Nephron progenitor cell (in vitro differentiated cells): Measurements from ENCODE around the gene OR4D11.
A peak's percentile ranks its signal among the peaks of the same experiment; 100 is the strongest.
"Not testable (repeated sequence)": the region's sequence is repeated elsewhere in the genome, so short reads cannot be mapped to it uniquely, and the experiment has no call there.

Experiments
- DNase-seq: peaks from one replicate; pipeline ENCODE4 v3.0.0; 2021
- H3K27ac Mint-ChIP-seq: 2 replicates; pipeline ENCODE4 v1.8.0; 2021; ENCODE audit warnings: mild to moderate bottlenecking, moderate library complexity, mixed read lengths
- H3K27me3 Mint-ChIP-seq: 2 replicates; pipeline ENCODE4 v1.8.0; 2021; ENCODE audit warnings: mild to moderate bottlenecking, low read depth, mixed read lengths; ENCODE audit not compliant: poor library complexity
- H3K36me3 Mint-ChIP-seq: 2 replicates; pipeline ENCODE4 v1.8.0; 2021; ENCODE audit warnings: low read depth, mixed read lengths
- H3K4me1 Mint-ChIP-seq: 2 replicates; pipeline ENCODE4 v1.8.0; 2021; ENCODE audit warnings: mixed read lengths
- H3K4me3 Mint-ChIP-seq: 2 replicates; pipeline ENCODE4 v1.8.0; 2021; ENCODE audit warnings: mild to moderate bottlenecking, moderate library complexity, mixed read lengths
- H3K9me3 Mint-ChIP-seq: 2 replicates; pipeline ENCODE4 v1.8.0; 2021; ENCODE audit warnings: mild to moderate bottlenecking, moderate library complexity, mixed read lengths
- TF ChIP-seq, protein P1 (sequence below): fragments of 200-600 bp; sonication (generic); IDR thresholded peaks from 2 replicates; pipeline ENCODE4 v1.5.0; 2021; ENCODE audit warnings: antibody characterized with exemption

The OR4D11 gene

DNA sequence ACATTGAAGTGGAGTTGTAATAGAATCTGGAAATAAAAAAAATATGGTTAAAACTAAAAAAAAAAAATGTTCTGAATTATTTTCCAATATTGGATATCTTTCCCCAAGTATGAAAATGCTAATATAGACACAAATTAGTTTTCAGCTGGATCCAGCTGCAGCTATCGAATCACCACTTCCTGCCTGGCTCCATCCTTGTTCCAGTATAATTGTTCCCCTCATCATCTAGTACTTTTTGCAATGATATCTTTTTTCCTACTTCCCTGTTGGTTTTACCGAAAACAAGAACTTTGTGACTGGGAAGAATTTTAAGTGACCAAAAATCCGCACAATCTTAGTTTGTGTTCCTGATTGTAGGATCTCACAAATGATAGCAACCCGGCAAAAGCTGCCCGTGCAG is 17.4 kb downstream of the OR4D11 start:
- no peaks in the 10 kb centered on the region for H3K36me3 Mint-ChIP-seq
- no peak for DNase-seq
- no peak overlapping the region for H3K27ac Mint-ChIP-seq
- H3K9me3 Mint-ChIP-seq, result no peaks in the 10 kb centered on the region
- no peaks in the 10 kb centered on the region for H3K4me1 Mint-ChIP-seq
- no peak overlapping the region for H3K4me3 Mint-ChIP-seq
- H3K27me3 Mint-ChIP-seq, result no peaks in the 10 kb centered on the region
- TF ChIP-seq, protein P1, sequence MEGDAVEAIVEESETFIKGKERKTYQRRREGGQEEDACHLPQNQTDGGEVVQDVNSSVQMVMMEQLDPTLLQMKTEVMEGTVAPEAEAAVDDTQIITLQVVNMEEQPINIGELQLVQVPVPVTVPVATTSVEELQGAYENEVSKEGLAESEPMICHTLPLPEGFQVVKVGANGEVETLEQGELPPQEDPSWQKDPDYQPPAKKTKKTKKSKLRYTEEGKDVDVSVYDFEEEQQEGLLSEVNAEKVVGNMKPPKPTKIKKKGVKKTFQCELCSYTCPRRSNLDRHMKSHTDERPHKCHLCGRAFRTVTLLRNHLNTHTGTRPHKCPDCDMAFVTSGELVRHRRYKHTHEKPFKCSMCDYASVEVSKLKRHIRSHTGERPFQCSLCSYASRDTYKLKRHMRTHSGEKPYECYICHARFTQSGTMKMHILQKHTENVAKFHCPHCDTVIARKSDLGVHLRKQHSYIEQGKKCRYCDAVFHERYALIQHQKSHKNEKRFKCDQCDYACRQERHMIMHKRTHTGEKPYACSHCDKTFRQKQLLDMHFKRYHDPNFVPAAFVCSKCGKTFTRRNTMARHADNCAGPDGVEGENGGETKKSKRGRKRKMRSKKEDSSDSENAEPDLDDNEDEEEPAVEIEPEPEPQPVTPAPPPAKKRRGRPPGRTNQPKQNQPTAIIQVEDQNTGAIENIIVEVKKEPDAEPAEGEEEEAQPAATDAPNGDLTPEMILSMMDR, result no peak

DNA sequence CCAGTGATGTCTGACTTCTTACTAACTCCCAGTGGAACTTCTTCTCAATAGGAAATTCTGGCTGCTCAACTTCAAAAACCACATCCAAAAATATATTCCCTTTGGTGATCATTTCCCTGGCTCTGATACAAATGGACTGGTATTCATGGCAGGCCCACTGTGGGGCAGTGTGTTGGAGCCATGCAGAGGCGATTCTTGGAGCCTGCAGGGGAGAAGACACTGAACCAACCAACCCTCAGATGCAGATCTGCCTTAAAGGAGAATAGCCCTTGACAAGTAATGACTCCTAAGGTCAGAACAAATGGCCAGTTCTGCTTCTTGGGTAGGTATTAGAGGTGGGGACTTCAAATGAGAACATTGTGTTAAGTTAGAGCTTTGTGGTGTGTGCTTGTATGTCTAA is 20.2 kb downstream of the OR4D11 start:
- TF ChIP-seq, protein P1, result no peak
- Mint-ChIP-seq H3K4me3 (no peak overlapping the region), H3K9me3 (no peaks in the 10 kb centered on the region), H3K27me3 (no peaks in the 10 kb centered on the region), H3K27ac (no peak overlapping the region), H3K4me1 (peaks cover 9% of the 10 kb centered on the region), H3K36me3 (no peaks in the 10 kb centered on the region)
- no peak for DNase-seq

DNA sequence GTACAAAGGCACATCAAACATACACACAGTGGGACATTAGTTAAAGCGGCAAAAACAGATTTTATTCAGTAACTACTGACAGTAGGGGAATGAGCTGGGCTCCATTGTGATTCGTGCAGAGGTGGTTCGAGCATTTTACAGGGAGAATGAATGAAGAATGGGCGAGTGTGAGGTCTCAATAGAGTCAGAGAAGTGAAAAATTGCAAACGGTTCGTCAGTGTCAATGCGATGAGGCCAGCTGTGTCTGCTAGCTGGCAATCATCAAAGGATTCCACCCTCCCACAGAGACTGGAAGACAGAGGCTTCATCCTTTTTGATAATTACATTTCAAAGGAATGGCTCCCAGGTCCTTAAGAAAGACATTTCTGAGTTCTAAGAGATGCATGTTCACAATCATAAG is 25.3 kb downstream of the OR4D11 start:
- peaks cover 16% of the 10 kb centered on the region for H3K9me3 Mint-ChIP-seq
- H3K27ac Mint-ChIP-seq, result peak overlapping the region; percentile 77
- no peak for DNase-seq
- no peaks in the 10 kb centered on the region for H3K27me3 Mint-ChIP-seq
- peaks cover 30% of the 10 kb centered on the region for H3K4me1 Mint-ChIP-seq
- TF ChIP-seq, protein P1, result no peak
- peak overlapping the region; percentile 62 for H3K4me3 Mint-ChIP-seq
- H3K36me3 Mint-ChIP-seq, result peaks cover 10% of the 10 kb centered on the region

DNA sequence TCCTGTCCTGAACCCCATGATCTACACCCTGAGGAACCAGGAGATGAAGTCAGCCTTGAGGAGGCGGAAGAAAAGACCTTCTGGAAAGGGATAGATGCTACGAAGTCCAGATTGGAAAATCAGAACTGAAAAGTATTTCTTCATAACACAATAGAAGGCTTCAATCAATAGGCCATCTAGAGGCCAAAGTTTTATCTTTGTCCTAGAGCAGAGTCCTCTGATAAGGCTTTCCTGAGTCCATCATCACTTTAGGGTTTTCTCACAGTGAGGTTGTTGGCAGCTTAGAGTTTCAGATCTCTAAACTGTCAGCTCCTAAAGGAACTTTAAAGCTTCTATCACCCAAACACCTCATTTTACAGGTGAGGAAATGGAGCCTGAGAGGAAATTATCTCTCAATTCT is 29.2 kb downstream of the OR4D11 start:
- Mint-ChIP-seq H3K4me1 (peaks cover 44% of the 10 kb centered on the region), H3K36me3 (peaks cover 10% of the 10 kb centered on the region)

DNA sequence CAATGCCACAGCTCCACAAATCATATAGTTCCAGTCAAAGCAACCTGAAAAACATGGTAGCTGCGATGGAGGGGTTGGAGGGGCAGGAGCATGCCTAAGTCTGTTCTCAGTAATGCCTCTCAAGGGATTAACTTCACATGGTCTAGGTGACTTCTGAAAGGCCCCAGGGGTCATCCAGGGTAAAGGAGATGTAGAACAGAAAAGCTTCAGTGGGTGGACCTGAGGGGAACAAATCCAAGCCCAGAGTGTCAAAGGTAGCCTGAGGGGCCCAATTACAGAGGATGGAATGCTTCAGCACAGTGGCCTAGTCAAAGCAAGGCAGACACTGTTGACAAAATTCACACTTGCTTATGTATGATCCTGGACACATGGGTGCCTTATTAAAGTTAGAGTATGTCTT is 31.3 kb downstream of the OR4D11 start:
- Mint-ChIP-seq H3K36me3 (peaks cover 10% of the 10 kb centered on the region), H3K4me3 (no peak overlapping the region), H3K4me1 (peaks cover 27% of the 10 kb centered on the region), H3K27me3 (no peaks in the 10 kb centered on the region), H3K27ac (no peak overlapping the region), H3K9me3 (peaks cover 10% of the 10 kb centered on the region)
- no peak for DNase-seq
- TF ChIP-seq, protein P1, result no peak

More for the DNA sequence above, 29.2 kb downstream of the OR4D11 start:
- no peak overlapping the region for H3K4me3 Mint-ChIP-seq
- H3K9me3 Mint-ChIP-seq, result peaks cover 16% of the 10 kb centered on the region
- TF ChIP-seq, protein P1, result no peak
- no peaks in the 10 kb centered on the region for H3K27me3 Mint-ChIP-seq
- no peak overlapping the region for H3K27ac Mint-ChIP-seq
- DNase-seq, result no peak

DNA sequence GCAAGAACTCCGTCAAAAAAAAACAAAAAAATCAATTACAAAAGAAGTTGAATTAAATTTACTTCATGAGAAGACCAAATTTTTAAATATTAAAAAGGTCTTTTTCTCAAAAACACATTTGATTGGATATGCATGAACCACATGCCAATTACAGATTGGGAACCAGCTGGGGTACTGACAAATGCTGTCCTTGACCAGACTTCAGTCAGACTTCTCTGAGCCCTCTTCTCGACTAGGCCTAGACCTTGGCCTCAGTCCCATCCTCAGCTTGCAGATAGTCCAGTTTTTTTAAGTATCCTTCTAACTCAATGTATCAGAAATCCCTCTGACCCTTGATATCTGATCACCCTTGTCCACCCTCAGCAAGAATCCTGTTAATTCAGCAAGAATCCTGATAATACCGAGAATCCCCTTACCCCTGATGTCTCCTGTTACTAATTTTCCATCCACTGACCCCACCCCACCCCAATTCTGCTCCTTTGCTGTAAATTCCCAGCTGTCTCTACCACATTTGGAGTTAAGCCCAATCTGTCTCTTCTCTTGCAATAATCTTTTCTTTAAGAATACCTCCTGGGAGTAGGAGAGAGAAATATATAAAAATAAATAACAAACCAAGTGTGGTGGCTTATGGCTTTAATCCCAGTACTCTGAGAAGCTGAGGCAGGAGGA is 38.9 kb downstream of the OR4D11 start:
- TF ChIP-seq, protein P1, result no peak
- Mint-ChIP-seq H3K4me1 (peaks cover 15% of the 10 kb centered on the region), H3K27ac (no peak overlapping the region), H3K9me3 (no peaks in the 10 kb centered on the region), H3K27me3 (no peaks in the 10 kb centered on the region), H3K4me3 (no peak overlapping the region), H3K36me3 (no peaks in the 10 kb centered on the region)
- DNase-seq, result no peak

DNA sequence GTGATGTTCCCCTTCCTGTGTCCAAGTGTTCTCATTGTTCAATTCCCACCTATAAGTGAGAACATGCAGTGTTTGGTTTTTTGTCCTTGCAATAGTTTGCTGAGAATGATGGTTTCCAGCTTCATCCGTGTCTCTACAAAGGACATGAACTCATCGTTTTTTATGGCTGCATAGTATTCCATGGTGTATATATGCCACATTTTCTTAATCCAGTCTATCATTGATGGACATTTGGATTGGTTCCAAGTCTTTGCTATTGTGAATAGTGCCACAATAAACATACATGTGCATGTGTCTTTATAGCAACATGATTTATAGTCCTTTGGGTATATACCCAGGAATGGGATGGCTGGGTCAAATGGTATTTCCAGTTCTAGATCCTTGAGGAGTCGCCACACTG is 40.3 kb downstream of the OR4D11 start:
- not testable (repeated sequence) for H3K9me3 Mint-ChIP-seq, H3K27ac Mint-ChIP-seq, H3K36me3 Mint-ChIP-seq, H3K27me3 Mint-ChIP-seq, H3K4me3 Mint-ChIP-seq, DNase-seq
- H3K4me1 Mint-ChIP-seq, result peaks cover 18% of the 10 kb centered on the region
